Mesenchymal stem cell (in vitro differentiated cells and primary cell): ENCODE results near the gene IGF2BP2.

ENCODE experiments used
- DNase-seq: peaks from one replicate; pipeline ENCODE4 v3.0.0-alpha.2; 2013
- H2AFZ ChIP-seq: one replicate; pipeline ENCODE4 v1.6.1; 2013; ENCODE audit warnings: low read depth, mild to moderate bottlenecking, control low read depth, inconsistent platforms, low read length, moderate library complexity
- H2AK5ac ChIP-seq: 2 replicates; pipeline ENCODE4 v1.6.1; 2013; ENCODE audit warnings: low read length, moderate library complexity, mild to moderate bottlenecking, inconsistent platforms; ENCODE audit not compliant: severe bottlenecking
- H2BK120ac ChIP-seq: one replicate; pipeline ENCODE4 v1.6.1; 2013; ENCODE audit warnings: low read depth, mild to moderate bottlenecking, inconsistent platforms, low read length, moderate library complexity
- H2BK12ac ChIP-seq, 2 experiments: one replicate each; pipeline ENCODE4 v1.6.1; 2013; ENCODE audit warnings: inconsistent platforms in 2 of 2, low read length in 2 of 2, mild to moderate bottlenecking in 2 of 2, moderate library complexity in 2 of 2, control low read depth in 1 of 2
- H2BK15ac ChIP-seq: one replicate; pipeline ENCODE4 v1.6.1; 2013; ENCODE audit warnings: mild to moderate bottlenecking, low read depth, inconsistent platforms; ENCODE audit not compliant: poor library complexity, severe bottlenecking
- H2BK5ac ChIP-seq: 2 replicates; pipeline ENCODE4 v1.6.1; 2013; ENCODE audit warnings: low read depth, mild to moderate bottlenecking, low read length, control low read depth, inconsistent platforms; ENCODE audit not compliant: poor library complexity, severe bottlenecking
- H3K14ac ChIP-seq, 2 experiments: one replicate each; pipeline ENCODE4 v1.6.1; 2013; ENCODE audit warnings: inconsistent platforms in 2 of 2, low read length in 2 of 2, control low read depth in 1 of 2, mild to moderate bottlenecking in 1 of 2, moderate library complexity in 1 of 2
- H3K18ac ChIP-seq, 2 experiments: one replicate each; pipeline ENCODE4 v1.6.1; 2013; ENCODE audit warnings: inconsistent platforms in 2 of 2, low read length in 2 of 2, control low read depth in 1 of 2, low read depth in 1 of 2, mild to moderate bottlenecking in 1 of 2
- H3K23ac ChIP-seq, 2 experiments: one replicate each; pipeline ENCODE4 v1.6.1; 2013; ENCODE audit warnings: inconsistent platforms in 2 of 2, low read length in 2 of 2, mild to moderate bottlenecking in 2 of 2, moderate library complexity in 2 of 2, control low read depth in 1 of 2
- H3K27ac ChIP-seq: 2 replicates; pipeline ENCODE4 v1.5.1; 2013; ENCODE audit warnings: mild to moderate bottlenecking, moderate library complexity, low read length, control low read depth, inconsistent platforms; ENCODE audit not compliant: poor library complexity, severe bottlenecking
- H3K27me3 ChIP-seq, 2 experiments: 2 replicates each; pipeline versions ENCODE4 v1.6.1 to v1.7.0; 2013; ENCODE audit warnings: low read length in 2 of 2, mild to moderate bottlenecking in 2 of 2, moderate library complexity in 2 of 2, control low read depth in 1 of 2, inconsistent platforms in 1 of 2; ENCODE audit not compliant: control insufficient read depth in 1 of 2, insufficient read depth in 1 of 2
- H3K36me3 ChIP-seq, 2 experiments: 2 replicates each; pipeline versions ENCODE4 v1.6.1 to v1.7.0; 2013; ENCODE audit warnings: low read length in 2 of 2, control low read depth in 1 of 2, inconsistent platforms in 1 of 2, low read depth in 1 of 2, mild to moderate bottlenecking in 1 of 2; ENCODE audit not compliant: insufficient read depth in 2 of 2, control insufficient read depth in 1 of 2
- H3K4ac ChIP-seq, 2 experiments: one replicate each; pipeline ENCODE4 v1.6.1; 2013; ENCODE audit warnings: inconsistent platforms in 2 of 2, low read length in 2 of 2, mild to moderate bottlenecking in 2 of 2, moderate library complexity in 2 of 2, control low read depth in 1 of 2, low read depth in 1 of 2
- H3K4me1 ChIP-seq: 2 replicates; pipeline ENCODE4 v1.6.1; 2013; ENCODE audit warnings: low read depth, low read length, control low read depth; ENCODE audit not compliant: control insufficient read depth, insufficient read depth
- H3K4me2 ChIP-seq: 2 replicates; pipeline ENCODE4 v1.6.1; 2013; ENCODE audit warnings: low read length, mild to moderate bottlenecking, inconsistent platforms; ENCODE audit not compliant: poor library complexity, severe bottlenecking
- H3K4me3 ChIP-seq, 2 experiments: 2 replicates each; pipeline versions ENCODE4 v1.5.1 to v1.7.0; 2013; ENCODE audit warnings: low read length in 2 of 2, mild to moderate bottlenecking in 2 of 2, control low read depth in 1 of 2, low read depth in 1 of 2; ENCODE audit not compliant: insufficient read depth in 1 of 2
- H3K79me1 ChIP-seq: replicated peaks from 2 replicates; pipeline ENCODE4 v1.6.1; 2013; ENCODE audit warnings: mild to moderate bottlenecking, control low read depth, low read length, inconsistent platforms; ENCODE audit not compliant: poor library complexity, severe bottlenecking
- H3K9ac ChIP-seq: 2 replicates; pipeline ENCODE4 v1.7.0; 2013; ENCODE audit warnings: mild to moderate bottlenecking, low read length, moderate library complexity
- H3K9me3 ChIP-seq: 2 replicates; pipeline ENCODE4 v1.7.0; 2013; ENCODE audit warnings: mild to moderate bottlenecking, low read length; ENCODE audit not compliant: control insufficient read depth
- H4K8ac ChIP-seq: one replicate; pipeline ENCODE4 v1.6.1; 2013; ENCODE audit warnings: inconsistent platforms, mild to moderate bottlenecking, low read length, moderate library complexity
- H4K91ac ChIP-seq: one replicate; pipeline ENCODE4 v1.6.1; 2013; ENCODE audit warnings: mild to moderate bottlenecking, low read length, inconsistent platforms
- WGBS: methylation state at CpG from one replicate; pipeline ENCODE4 v1.1.7; 2013; ENCODE audit warnings: mixed read lengths; 5-methylcytosine and 5-hydroxymethylcytosine counted together

The IGF2BP2 gene

GRCh38 chr3:185859294-185859972, 34.6 kb upstream of the IGF2BP2 start:
- Histone ChIP-seq H3K14ac (no peak overlapping the region), H2AFZ (no peak overlapping the region), H4K8ac (no peak overlapping the region), H2BK12ac (no peak overlapping the region), H3K27ac (no peak overlapping the region), H3K79me1 (no peaks in the 10 kb centered on the region), H2BK5ac (no peak overlapping the region), H3K9ac (no peak overlapping the region), H2BK15ac (no peak overlapping the region), H3K4me1 (no peaks in the 10 kb centered on the region), H3K18ac (no peak overlapping the region), H3K27me3 (no peaks in the 10 kb centered on the region), H2AK5ac (no peak overlapping the region), H3K4me2 (no peak overlapping the region), H3K9me3 (peaks cover 10% of the 10 kb centered on the region), H3K36me3 (no peaks in the 10 kb centered on the region), H4K91ac (no peak overlapping the region), H2BK120ac (no peak overlapping the region), H3K4ac (no peak overlapping the region), H3K4me3 (no peak overlapping the region), H3K23ac (no peak overlapping the region)
- WGBS: 87% methylated on average over 4 of the region's 4 CpGs
- DNase-seq: no peak

GRCh38 chr3:185858502-185859225, 33.8 kb upstream of the IGF2BP2 start:
- no peak overlapping the region for H2BK120ac ChIP-seq
- H3K9ac ChIP-seq: no peak overlapping the region
- H3K18ac ChIP-seq: no peak overlapping the region
- H3K27ac ChIP-seq: no peak overlapping the region
- H3K4ac ChIP-seq: no peak overlapping the region
- H3K14ac ChIP-seq: no peak overlapping the region
- no peak overlapping the region for H2AK5ac ChIP-seq
- no peak overlapping the region for H2BK5ac ChIP-seq
- no peaks in the 10 kb centered on the region for H3K27me3 ChIP-seq
- H2BK12ac ChIP-seq: no peak overlapping the region
- peaks cover 10% of the 10 kb centered on the region for H3K9me3 ChIP-seq
- no peak overlapping the region for H4K91ac ChIP-seq
- no peaks in the 10 kb centered on the region for H3K79me1 ChIP-seq
- no peak overlapping the region for H2BK15ac ChIP-seq
- no peak overlapping the region for H3K4me2 ChIP-seq
- DNase-seq: no peak
- H3K23ac ChIP-seq: no peak overlapping the region
- 92% methylated on average over 7 of the region's 8 CpGs for WGBS
- H4K8ac ChIP-seq: no peak overlapping the region
- H3K36me3 ChIP-seq: no peaks in the 10 kb centered on the region
- no peak overlapping the region for H2AFZ ChIP-seq
- H3K4me1 ChIP-seq: no peaks in the 10 kb centered on the region
- no peak overlapping the region for H3K4me3 ChIP-seq

DNA sequence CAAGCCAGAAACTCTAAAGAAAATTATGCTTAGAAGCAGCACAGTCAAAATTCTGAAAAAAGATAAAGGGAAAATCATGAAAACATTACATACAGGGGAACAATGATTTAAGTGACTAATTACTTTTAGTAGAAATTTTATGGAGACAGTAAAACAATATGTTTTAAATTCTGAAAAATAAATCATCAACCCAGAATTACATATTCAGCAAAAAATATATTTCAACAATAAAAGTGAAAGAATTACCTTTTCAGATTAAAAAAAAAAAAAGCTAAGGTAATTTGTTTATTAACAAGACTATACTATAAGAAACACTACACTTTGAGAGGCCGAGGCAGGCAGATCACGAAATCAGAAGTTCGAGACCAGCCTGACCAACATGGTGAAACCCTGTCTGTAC, 32.4 kb upstream of the IGF2BP2 start:
- peaks cover 1% of the 10 kb centered on the region for H3K4me1 ChIP-seq
- H3K36me3 ChIP-seq: no peaks in the 10 kb centered on the region
- no peak for DNase-seq
- H2AFZ ChIP-seq: no peak overlapping the region
- H3K79me1 ChIP-seq: no peaks in the 10 kb centered on the region
- H3K27me3 ChIP-seq: no peaks in the 10 kb centered on the region
- no peak overlapping the region for H2BK120ac ChIP-seq
- no peak overlapping the region for H3K4ac ChIP-seq
- no peak overlapping the region for H2BK15ac ChIP-seq
- peaks cover 10% of the 10 kb centered on the region for H3K9me3 ChIP-seq
- no peak overlapping the region for H3K4me2 ChIP-seq
- no peak overlapping the region for H3K18ac ChIP-seq
- H3K14ac ChIP-seq: no peak overlapping the region
- H2BK12ac ChIP-seq: no peak overlapping the region
- no peak overlapping the region for H3K9ac ChIP-seq
- no peak overlapping the region for H4K91ac ChIP-seq
- no peak overlapping the region for H4K8ac ChIP-seq
- H2BK5ac ChIP-seq: no peak overlapping the region
- no peak overlapping the region for H2AK5ac ChIP-seq
- no peak overlapping the region for H3K27ac ChIP-seq
- H3K23ac ChIP-seq: no peak overlapping the region
- WGBS: 67% methylated on average over 3 of the region's 3 CpGs
- H3K4me3 ChIP-seq: no peak overlapping the region

DNA sequence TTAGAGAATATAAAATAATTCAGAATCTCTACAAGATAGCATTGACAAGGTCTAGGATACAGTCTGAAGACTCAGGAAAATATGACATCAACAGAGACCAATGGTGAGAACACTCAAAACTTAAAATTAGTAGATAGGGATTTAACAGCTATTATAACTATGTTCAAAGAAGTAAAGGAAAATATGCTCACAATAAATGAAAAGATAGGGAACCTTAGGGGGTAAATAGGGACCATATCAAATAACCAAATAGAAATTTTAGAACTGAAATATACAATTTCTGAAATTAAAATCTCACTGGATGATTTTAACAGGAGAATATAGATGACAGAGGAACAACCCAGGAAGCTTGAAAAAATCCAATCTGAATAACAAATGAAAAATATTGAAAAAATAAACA, 31.8 kb upstream of the IGF2BP2 start:
- H3K14ac ChIP-seq: no peak overlapping the region
- no peak overlapping the region for H3K4me2 ChIP-seq
- no peaks in the 10 kb centered on the region for H3K79me1 ChIP-seq
- H3K27me3 ChIP-seq: no peaks in the 10 kb centered on the region
- H3K4me3 ChIP-seq: no peak overlapping the region
- no peak for DNase-seq
- H2BK5ac ChIP-seq: no peak overlapping the region
- H4K8ac ChIP-seq: no peak overlapping the region
- H2BK12ac ChIP-seq: no peak overlapping the region
- no peak overlapping the region for H2BK15ac ChIP-seq
- H3K23ac ChIP-seq: no peak overlapping the region
- H2AFZ ChIP-seq: no peak overlapping the region
- H3K18ac ChIP-seq: no peak overlapping the region
- H2AK5ac ChIP-seq: no peak overlapping the region
- peaks cover 10% of the 10 kb centered on the region for H3K9me3 ChIP-seq
- no peak overlapping the region for H3K27ac ChIP-seq
- no peak overlapping the region for H4K91ac ChIP-seq
- H3K9ac ChIP-seq: no peak overlapping the region
- no peak overlapping the region for H3K4ac ChIP-seq
- peaks cover 1% of the 10 kb centered on the region for H3K4me1 ChIP-seq
- H2BK120ac ChIP-seq: no peak overlapping the region
- H3K36me3 ChIP-seq: no peaks in the 10 kb centered on the region
